ENCODE measurements around the gene CASP2.

CASP2 gene

GRCh38 chr7:143292876-143293275 lies 4.7 kb downstream of the CASP2 start:
- peaks cover 42 to 56% of the 10 kb centered on the region in 2 donors for H3K36me3 Mint-ChIP-seq
- H3K27me3 Mint-ChIP-seq: no peaks in the 10 kb centered on the region
- peaks cover 0 to 1% of the 10 kb centered on the region in 2 donors for H3K9me3 Mint-ChIP-seq
- no peak overlapping the region for H3K27ac Mint-ChIP-seq
- DNase-seq: no peak
- ATAC-seq (replicated peaks): no peak
- peaks cover 34 to 52% of the 10 kb centered on the region in 2 donors for H3K4me1 Mint-ChIP-seq
- H3K4me3 Mint-ChIP-seq: no peak overlapping the region

DNA sequence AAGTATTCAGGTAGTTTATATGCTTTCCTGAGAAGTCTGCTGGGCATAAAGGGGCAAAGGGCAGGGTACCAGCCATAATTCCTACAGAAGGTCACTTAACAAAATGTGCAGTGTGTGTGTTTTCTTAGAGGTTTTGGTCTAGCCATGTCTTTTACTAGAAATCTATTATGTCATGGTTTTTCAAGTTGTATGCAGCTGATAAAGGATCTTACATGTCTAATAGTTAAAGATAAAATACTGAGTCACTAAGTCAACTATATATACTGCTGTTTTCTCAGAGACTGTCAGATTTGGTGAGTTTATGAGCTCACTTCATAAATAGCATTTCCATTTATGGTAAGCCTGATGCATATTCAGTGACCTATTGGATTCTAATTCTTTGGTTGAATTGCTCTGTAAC lies 7.7 kb downstream of the CASP2 start:
- H3K9me3 Mint-ChIP-seq: no peaks in the 10 kb centered on the region
- peaks cover 56 to 63% of the 10 kb centered on the region in 2 donors for H3K36me3 Mint-ChIP-seq
- H3K4me3 Mint-ChIP-seq: no peak overlapping the region
- peaks cover 27 to 41% of the 10 kb centered on the region in 2 donors for H3K4me1 Mint-ChIP-seq
- H3K27me3 Mint-ChIP-seq: no peaks in the 10 kb centered on the region
- DNase-seq (no peak), ATAC-seq (replicated peaks) (peak in 1 of 2 donors; percentile 62)
- peak overlapping the region; percentile 31 for H3K27ac Mint-ChIP-seq

GRCh38 chr7:143296686-143297085 lies 8.5 kb downstream of the CASP2 start:
- H3K9me3 Mint-ChIP-seq: no peaks in the 10 kb centered on the region
- no peak for ATAC-seq (replicated peaks)
- no peak overlapping the region for H3K27ac Mint-ChIP-seq
- H3K27me3 Mint-ChIP-seq: no peaks in the 10 kb centered on the region
- H3K4me1 Mint-ChIP-seq: peaks cover 24 to 40% of the 10 kb centered on the region in 2 donors
- no peak overlapping the region for H3K4me3 Mint-ChIP-seq
- H3K36me3 Mint-ChIP-seq: peaks cover 60 to 63% of the 10 kb centered on the region in 2 donors
- no peak for DNase-seq

DNA sequence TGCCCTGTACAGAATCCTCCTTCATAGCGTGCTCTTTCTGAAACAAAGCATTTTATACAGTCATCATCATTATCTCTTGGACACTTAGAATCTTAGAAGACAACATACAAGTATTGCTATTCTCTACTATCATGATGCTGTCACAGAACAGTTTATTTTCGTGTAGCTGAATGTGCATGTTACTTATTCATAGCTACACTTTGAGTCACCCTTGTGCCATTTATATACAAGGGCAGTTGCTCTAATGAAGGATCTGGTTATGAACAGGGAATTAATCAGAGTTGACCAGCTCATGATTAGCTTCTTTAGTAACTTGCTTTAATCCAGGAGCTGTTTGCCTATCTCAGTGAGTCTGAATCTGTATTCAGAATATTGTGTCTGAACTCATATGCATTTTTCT lies 11.2 kb downstream of the CASP2 start:
- DNase-seq (no peak), ATAC-seq (replicated peaks) (no peak)
- H3K27ac Mint-ChIP-seq: no peak overlapping the region

GRCh38 chr7:143299840-143300239 lies 11.7 kb downstream of the CASP2 start:
- H3K9me3 Mint-ChIP-seq: no peaks in the 10 kb centered on the region
- no peak overlapping the region for H3K27ac Mint-ChIP-seq
- DNase-seq (peak; percentile 23), ATAC-seq (replicated peaks) (peak; percentile 77 to 79)
- no peaks in the 10 kb centered on the region for H3K27me3 Mint-ChIP-seq
- no peak overlapping the region for H3K4me3 Mint-ChIP-seq
- H3K36me3 Mint-ChIP-seq: peaks cover 57 to 58% of the 10 kb centered on the region in 2 donors
- H3K4me1 Mint-ChIP-seq: peaks cover 15 to 32% of the 10 kb centered on the region in 2 donors

More for the DNA sequence above, 11.2 kb downstream of the CASP2 start:
- no peaks in the 10 kb centered on the region for H3K9me3 Mint-ChIP-seq
- H3K27me3 Mint-ChIP-seq: no peaks in the 10 kb centered on the region
- peaks cover 16 to 36% of the 10 kb centered on the region in 2 donors for H3K4me1 Mint-ChIP-seq
- peaks cover 57 to 58% of the 10 kb centered on the region in 2 donors for H3K36me3 Mint-ChIP-seq
- H3K4me3 Mint-ChIP-seq: no peak overlapping the region

DNA sequence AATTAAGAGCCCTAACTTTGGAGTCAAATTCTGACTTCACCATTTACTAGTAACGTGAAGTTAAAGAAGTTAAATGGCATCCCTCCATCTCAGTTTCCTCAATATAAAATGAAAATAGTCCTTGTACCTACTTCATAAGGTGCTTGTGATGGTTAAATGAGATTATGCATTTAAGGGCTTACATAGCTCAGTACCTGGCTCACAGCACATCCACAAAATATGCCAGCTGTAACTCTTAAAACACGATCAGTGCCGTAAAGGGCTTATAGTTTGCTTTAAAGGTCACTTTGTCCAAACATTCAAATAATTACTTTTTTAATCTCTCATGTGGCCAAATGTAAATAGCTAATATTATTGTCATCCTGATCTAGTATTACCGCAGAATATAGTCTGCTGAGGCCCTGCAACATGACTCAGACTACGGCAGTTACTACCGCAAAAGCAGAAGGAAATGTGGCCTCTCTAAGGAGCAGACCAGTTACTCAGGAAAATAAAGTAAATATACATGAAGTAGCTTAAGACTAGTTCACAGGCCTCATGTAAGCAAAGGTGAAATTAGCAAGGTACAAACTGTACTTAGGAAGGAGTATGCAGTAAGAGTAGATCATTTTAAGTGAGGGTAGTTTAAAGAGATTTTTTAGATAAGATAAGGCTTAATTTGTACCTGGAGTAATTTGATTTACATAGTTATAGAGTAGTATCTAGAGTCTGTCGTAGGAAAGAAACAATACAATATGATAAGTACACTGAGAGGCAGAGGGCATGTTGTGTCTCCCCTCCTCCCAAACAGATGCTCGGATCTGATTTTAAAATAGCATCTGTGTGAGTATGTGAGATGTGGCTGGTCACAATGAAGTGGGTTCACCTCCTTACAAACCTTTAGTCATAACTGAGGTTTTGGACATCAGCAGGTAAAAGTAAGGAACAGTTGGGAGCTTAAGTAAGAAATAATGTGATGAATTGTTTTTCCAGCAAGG lies 13.1 kb downstream of the CASP2 start:
- ATAC-seq (replicated peaks) (peak in 1 of 2 donors; percentile 31), DNase-seq (no peak)
- no peaks in the 10 kb centered on the region for H3K9me3 Mint-ChIP-seq
- H3K4me3 Mint-ChIP-seq: no peak overlapping the region
- peaks cover 10 to 33% of the 10 kb centered on the region in 2 donors for H3K4me1 Mint-ChIP-seq
- peaks cover 57% of the 10 kb centered on the region in 2 donors for H3K36me3 Mint-ChIP-seq
- no peaks in the 10 kb centered on the region for H3K27me3 Mint-ChIP-seq
- H3K27ac Mint-ChIP-seq: peak overlapping the region; percentile 11

DNA sequence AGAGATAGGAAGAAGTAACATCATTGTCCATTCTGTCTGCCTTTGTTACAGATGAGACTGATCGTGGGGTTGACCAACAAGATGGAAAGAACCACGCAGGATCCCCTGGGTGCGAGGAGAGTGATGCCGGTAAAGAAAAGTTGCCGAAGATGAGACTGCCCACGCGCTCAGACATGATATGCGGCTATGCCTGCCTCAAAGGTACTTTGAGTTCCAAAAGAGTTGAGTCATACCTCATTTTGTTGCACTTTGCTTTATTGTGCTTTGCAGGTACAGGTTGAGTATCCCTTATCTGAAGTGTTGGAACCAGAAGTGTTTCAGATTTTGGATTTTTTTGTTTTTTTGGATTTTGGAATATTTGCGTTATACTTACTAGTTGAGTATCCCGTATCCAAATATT lies 15.6 kb downstream of the CASP2 start:
- H3K4me1 Mint-ChIP-seq: peaks cover 17 to 39% of the 10 kb centered on the region in 2 donors
- no peak overlapping the region for H3K27ac Mint-ChIP-seq
- H3K36me3 Mint-ChIP-seq: peaks cover 67 to 77% of the 10 kb centered on the region in 2 donors
- ATAC-seq (replicated peaks) (no peak), DNase-seq (no peak)
- H3K27me3 Mint-ChIP-seq: no peaks in the 10 kb centered on the region
- H3K4me3 Mint-ChIP-seq: no peak overlapping the region
- H3K9me3 Mint-ChIP-seq: no peaks in the 10 kb centered on the region

- Mint-ChIP-seq H3K27ac (no peak overlapping the region), H3K4me3 (no peak overlapping the region)
Observed at GRCh38 chr7:143304938-143305337, 16.8 kb downstream of the CASP2 start.

DNA sequence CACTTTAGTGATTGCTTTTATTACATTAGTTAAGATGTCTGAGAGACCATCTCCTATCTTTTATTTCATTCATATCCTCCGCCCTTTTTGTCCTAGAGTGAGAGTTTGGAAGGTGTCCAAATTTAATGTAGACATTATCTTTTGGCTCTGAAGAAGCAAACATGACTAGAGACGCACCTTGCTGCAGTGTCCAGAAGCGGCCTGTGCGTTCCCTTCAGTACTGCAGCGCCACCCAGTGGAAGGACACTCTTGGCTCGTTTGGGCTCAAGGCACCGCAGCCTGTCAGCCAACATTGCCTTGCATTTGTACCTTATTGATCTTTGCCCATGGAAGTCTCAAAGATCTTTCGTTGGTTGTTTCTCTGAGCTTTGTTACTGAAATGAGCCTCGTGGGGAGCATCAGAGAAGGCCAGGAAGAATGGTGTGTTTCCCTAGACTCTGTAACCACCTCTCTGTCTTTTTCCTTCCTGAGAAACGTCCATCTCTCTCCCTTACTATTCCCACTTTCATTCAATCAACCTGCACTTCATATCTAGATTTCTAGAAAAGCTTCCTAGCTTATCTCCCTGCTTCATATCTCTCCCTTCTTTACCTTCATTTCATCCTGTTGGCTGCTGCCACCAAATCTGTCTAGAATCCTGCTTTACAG lies 17.4 kb downstream of the CASP2 start:
- peaks cover 71 to 78% of the 10 kb centered on the region in 2 donors for H3K36me3 Mint-ChIP-seq
- peaks cover 18 to 41% of the 10 kb centered on the region in 2 donors for H3K4me1 Mint-ChIP-seq
- H3K27ac Mint-ChIP-seq: peak overlapping the region; percentile 22
- H3K4me3 Mint-ChIP-seq: no peak overlapping the region
- DNase-seq (no peak), ATAC-seq (replicated peaks) (peak; percentile 69 to 84)
- H3K27me3 Mint-ChIP-seq: no peaks in the 10 kb centered on the region
- peaks cover 0 to 1% of the 10 kb centered on the region in 2 donors for H3K9me3 Mint-ChIP-seq

More at GRCh38 chr7:143304938-143305337, 16.8 kb downstream of the CASP2 start:
- ATAC-seq (replicated peaks) (no peak), DNase-seq (no peak)
- Mint-ChIP-seq H3K4me1 (peaks cover 17 to 40% of the 10 kb centered on the region in 2 donors), H3K27me3 (no peaks in the 10 kb centered on the region), H3K9me3 (no peaks in the 10 kb centered on the region), H3K36me3 (peaks cover 70 to 78% of the 10 kb centered on the region in 2 donors)

DNA sequence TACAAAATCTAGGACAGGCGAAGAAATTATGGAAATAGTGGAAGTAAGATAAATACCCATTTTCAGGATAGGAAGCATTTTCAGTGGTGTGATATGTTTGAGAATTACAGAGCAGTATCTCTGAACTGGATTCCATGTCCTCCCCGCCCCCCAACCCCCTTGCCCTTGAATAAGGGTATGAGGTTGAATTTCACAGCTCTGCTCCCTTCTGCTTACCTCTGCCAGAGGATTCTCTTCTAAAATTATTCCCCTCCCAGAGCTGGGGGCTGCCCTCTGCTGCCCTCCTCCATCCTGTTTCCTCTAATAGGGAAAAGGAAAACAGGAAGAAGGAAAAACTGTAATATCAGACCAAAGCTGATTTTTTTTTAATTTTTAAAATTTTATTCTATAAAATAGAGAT lies 20.5 kb downstream of the CASP2 start:
- H3K4me3 Mint-ChIP-seq: no peak overlapping the region
- peaks cover 56% of the 10 kb centered on the region in 2 donors for H3K36me3 Mint-ChIP-seq
- peaks cover 0 to 1% of the 10 kb centered on the region in 2 donors for H3K9me3 Mint-ChIP-seq
- H3K27ac Mint-ChIP-seq: no peak overlapping the region
- DNase-seq: no peak
- peaks cover 18 to 37% of the 10 kb centered on the region in 2 donors for H3K4me1 Mint-ChIP-seq
- no peaks in the 10 kb centered on the region for H3K27me3 Mint-ChIP-seq
- ATAC-seq (replicated peaks): no peak

- Mint-ChIP-seq H3K4me3 (no peak overlapping the region), H3K9me3 (peaks cover 0 to 1% of the 10 kb centered on the region in 2 donors), H3K27ac (no peak overlapping the region), H3K36me3 (peaks cover 15 to 18% of the 10 kb centered on the region in 2 donors), H3K4me1 (peaks cover 9 to 25% of the 10 kb centered on the region in 2 donors), H3K27me3 (peaks cover 0 to 4% of the 10 kb centered on the region in 2 donors)
- ATAC-seq (replicated peaks): peak; percentile 19 to 20
- DNase-seq: no peak
Observed at GRCh38 chr7:143314127-143314526, 26.0 kb downstream of the CASP2 start.

DNA sequence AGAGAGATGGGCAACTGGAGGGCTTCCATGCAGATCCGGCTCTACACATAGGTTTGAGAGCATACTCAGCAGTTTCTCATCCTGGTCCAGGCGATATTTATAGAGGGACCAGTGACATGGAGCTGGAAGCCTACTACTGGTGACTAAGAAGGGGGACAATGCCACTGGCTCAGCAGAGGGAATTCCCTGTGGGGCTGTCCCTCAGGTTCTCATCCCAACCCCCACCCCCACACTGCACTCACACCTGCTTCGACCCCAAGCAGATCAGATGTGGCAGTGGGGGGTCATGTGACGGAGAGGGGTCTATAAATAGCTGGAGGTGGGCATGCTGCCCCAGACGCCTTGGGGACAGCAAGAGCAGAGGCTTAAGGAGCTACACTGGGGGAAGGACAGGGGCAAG lies 27.6 kb downstream of the CASP2 start, which contains the start of gene CLCN1:
TSS of gene CLCN1 (plus strand) at position 336 of the 400 bp plus-strand sequence. CDS start 102 bp downstream, outside the sequence.
- ATAC-seq (replicated peaks) (no peak), DNase-seq (no peak)
- Mint-ChIP-seq H3K36me3 (peaks cover 0 to 2% of the 10 kb centered on the region in 2 donors), H3K4me1 (peaks cover 2 to 17% of the 10 kb centered on the region in 2 donors), H3K4me3 (no peak within 1 kb of the TSS), H3K9me3 (no peaks in the 10 kb centered on the region), H3K27ac (no peak within 1 kb of the TSS), H3K27me3 (peaks cover 0 to 5% of the 10 kb centered on the region in 2 donors)

GRCh38 chr7:143316492-143316891 lies 28.3 kb downstream of the CASP2 start:
- Mint-ChIP-seq H3K36me3 (no peaks in the 10 kb centered on the region), H3K27me3 (peaks cover 0 to 5% of the 10 kb centered on the region in 2 donors)

DNA sequence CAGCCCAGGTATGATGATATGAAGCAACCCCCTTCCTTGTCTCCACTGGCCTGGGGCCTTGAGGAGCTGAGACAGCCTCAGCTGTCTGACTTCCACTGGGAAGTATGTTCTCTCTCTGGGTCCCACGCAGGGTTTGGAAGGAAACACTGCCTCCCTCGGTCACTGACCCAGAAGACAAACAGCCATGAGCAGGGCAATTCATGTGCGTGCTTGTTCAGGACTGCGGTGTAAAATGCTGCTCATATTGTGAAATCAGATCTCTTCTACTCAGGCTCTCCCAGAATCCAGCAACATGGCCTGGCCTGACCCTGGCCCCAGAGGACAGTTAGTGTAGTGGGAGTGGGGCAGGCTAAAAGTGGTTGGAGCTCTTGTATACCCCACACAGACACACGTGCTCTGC lies 30.5 kb downstream of the CASP2 start:
- no peaks in the 10 kb centered on the region for H3K36me3 Mint-ChIP-seq
- peaks cover 0 to 5% of the 10 kb centered on the region in 2 donors for H3K27me3 Mint-ChIP-seq
- peaks cover 2 to 12% of the 10 kb centered on the region in 2 donors for H3K4me1 Mint-ChIP-seq
- H3K9me3 Mint-ChIP-seq: no peaks in the 10 kb centered on the region
- no peak for DNase-seq
- no peak overlapping the region for H3K27ac Mint-ChIP-seq
- H3K4me3 Mint-ChIP-seq: no peak overlapping the region
- no peak for ATAC-seq (replicated peaks)

More at GRCh38 chr7:143316492-143316891, 28.3 kb downstream of the CASP2 start:
- DNase-seq (no peak), ATAC-seq (replicated peaks) (no peak)
- Mint-ChIP-seq H3K4me3 (no peak overlapping the region), H3K9me3 (no peaks in the 10 kb centered on the region), H3K4me1 (peaks cover 2 to 12% of the 10 kb centered on the region in 2 donors), H3K27ac (no peak overlapping the region)
